SU-DHL-6 (cell line): ENCODE results near the gene CSPG5.

Experiments
- H2AFZ ChIP-seq: fragments of 200-600 bp; sonication (generic); 2 replicates; pipeline ENCODE4 v1.6.1; 2014; ENCODE audit warnings: low read depth, mild to moderate bottlenecking, moderate library complexity, mixed read lengths, antibody characterized with exemption, low read length; ENCODE audit not compliant: severe bottlenecking
- H3F3A ChIP-seq: fragments of 200-600 bp; shearing (Covaris generic); 2 replicates; pipeline ENCODE4 v1.6.0; 2016; ENCODE audit warnings: antibody characterized with exemption, mild to moderate bottlenecking; ENCODE audit not compliant: insufficient read depth
- H3K27ac ChIP-seq: fragments of 200-600 bp; sonication (generic); 2 replicates; pipeline ENCODE4 v1.5.1; 2016; ENCODE audit warnings: low read depth, mild to moderate bottlenecking, low read length, moderate library complexity, mixed read lengths
- H3K27me3 ChIP-seq: fragments of 200-600 bp; sonication (generic), shearing (Covaris generic); 2 replicates; pipeline ENCODE4 v1.6.0; 2014; ENCODE audit warnings: mild to moderate bottlenecking, low read length
- H3K36me3 ChIP-seq: fragments of 200-600 bp; sonication (generic); 2 replicates; pipeline ENCODE4 v1.6.1; 2014; ENCODE audit warnings: mild to moderate bottlenecking, low read length, mixed read lengths
- H3K4me2 ChIP-seq: fragments of 300-600, 200-600 bp; shearing (Covaris generic), sonication (generic); 2 replicates; pipeline ENCODE4 v1.6.0; 2014; ENCODE audit warnings: low read length, low read depth, mild to moderate bottlenecking; ENCODE audit not compliant: poor library complexity, severe bottlenecking
- H3K4me3 ChIP-seq: fragments of 200-600 bp; sonication (generic); 2 replicates; pipeline ENCODE4 v1.5.1; 2014; ENCODE audit warnings: antibody characterized with exemption, low read length, mild to moderate bottlenecking, mixed read lengths; ENCODE audit not compliant: insufficient read depth, poor library complexity, severe bottlenecking
- H3K79me2 ChIP-seq: fragments of 200-600 bp; sonication (generic); 2 replicates; pipeline ENCODE4 v1.6.1; 2014; ENCODE audit warnings: mild to moderate bottlenecking, low read length, moderate library complexity; ENCODE audit not compliant: insufficient read depth
- H3K9ac ChIP-seq: fragments of 200-600 bp; sonication (generic); 2 replicates; pipeline ENCODE4 v1.7.0; 2014; ENCODE audit warnings: mild to moderate bottlenecking, low read length
- H3K9me2 ChIP-seq: fragments of 200-600 bp; sonication (generic); replicated peaks from 2 replicates; pipeline ENCODE4 v1.6.1; 2014; ENCODE audit warnings: low read length; ENCODE audit not compliant: insufficient read depth
- H3K9me3 ChIP-seq: fragments of 200-600 bp; sonication (generic); 2 replicates; pipeline ENCODE4 v1.6.1; 2014; ENCODE audit warnings: low read length, mixed read lengths; ENCODE audit not compliant: insufficient read depth
- H4K20me1 ChIP-seq: fragments of 200-600 bp; sonication (generic); 2 replicates; pipeline ENCODE4 v1.6.1; 2014; ENCODE audit warnings: low read depth, mild to moderate bottlenecking, antibody characterized with exemption, low read length, moderate library complexity, mixed read lengths
- CTCF ChIP-seq: fragments of 200-600 bp; sonication (generic); IDR thresholded peaks from one replicate; pipeline ENCODE4 v1.5.1; 2017; ENCODE audit warnings: antibody characterized with exemption, mild to moderate bottlenecking, low read length, moderate library complexity; ENCODE audit not compliant: insufficient read depth, poor library complexity, severe bottlenecking
- EZH2phosphoT487 ChIP-seq: fragments of 200-600 bp; sonication (generic), shearing (Covaris generic); conservative IDR thresholded peaks from 2 replicates; pipeline ENCODE4 v1.6.1; 2018; ENCODE audit warnings: mild to moderate bottlenecking, antibody characterized with exemption, low read length, moderate library complexity, mixed read lengths

The CSPG5 gene

GRCh38 chr3:47517937-47518336, 60.7 kb downstream of the CSPG5 start:
- Histone ChIP-seq H3K27me3 (no peaks in the 10 kb centered on the region), H3K9me3 (no peaks in the 10 kb centered on the region), H2AFZ (no peak overlapping the region), H3K27ac (no peak overlapping the region), H3K4me2 (no peak overlapping the region), H3K9ac (no peak overlapping the region), H3K4me3 (no peak overlapping the region), H3K36me3 (no peaks in the 10 kb centered on the region), H3K79me2 (peaks cover 2% of the 10 kb centered on the region), H3K9me2 (no peaks in the 10 kb centered on the region), H4K20me1 (no peaks in the 10 kb centered on the region), H3F3A (peaks cover 13% of the 10 kb centered on the region)
- TF ChIP-seq EZH2phosphoT487 (no peak), CTCF (no peak)

- no peak overlapping the region for H3K4me2 ChIP-seq
- H3K9me3 ChIP-seq, result no peaks in the 10 kb centered on the region
- H4K20me1 ChIP-seq, result no peaks in the 10 kb centered on the region
- peaks cover 15% of the 10 kb centered on the region for H3F3A ChIP-seq
- H2AFZ ChIP-seq, result no peak overlapping the region
- 0 out of 2 replicates have a peak, but pooled peaks cover 3% of the 10 kb centered on the region for H3K36me3 ChIP-seq
- no peak overlapping the region for H3K27ac ChIP-seq
- TF ChIP-seq EZH2phosphoT487, result no peak
- no peak for TF ChIP-seq CTCF
- H3K9ac ChIP-seq, result no peak overlapping the region
- no peaks in the 10 kb centered on the region for H3K27me3 ChIP-seq
- no peak overlapping the region for H3K4me3 ChIP-seq
- no peaks in the 10 kb centered on the region for H3K9me2 ChIP-seq
- H3K79me2 ChIP-seq, result peaks cover 22% of the 10 kb centered on the region
Measured at GRCh38 chr3:47515864-47516319, 62.8 kb downstream of the CSPG5 start.

- H3K27me3 ChIP-seq, result no peaks in the 10 kb centered on the region
- H3K27ac ChIP-seq, result no peak overlapping the region
- H3K4me2 ChIP-seq, result no peak overlapping the region
- H2AFZ ChIP-seq, result no peak overlapping the region
- no peak overlapping the region for H3K9ac ChIP-seq
- H3K9me2 ChIP-seq, result no peaks in the 10 kb centered on the region
- no peak overlapping the region for H3K4me3 ChIP-seq
- H3K79me2 ChIP-seq, result peaks cover 30% of the 10 kb centered on the region
- peaks cover 11% of the 10 kb centered on the region; the same call in 1 of the 2 replicates for H3K36me3 ChIP-seq
- no peaks in the 10 kb centered on the region for H3K9me3 ChIP-seq
- peaks cover 15% of the 10 kb centered on the region for H3F3A ChIP-seq
- no peaks in the 10 kb centered on the region for H4K20me1 ChIP-seq
- no peak for TF ChIP-seq CTCF
- no peak for TF ChIP-seq EZH2phosphoT487
Measured at GRCh38 chr3:47515100-47515499, 63.6 kb downstream of the CSPG5 start.
